Heart left ventricle (tissue), 13 donors: ENCODE results near the gene MRPL58.

Experiments used
- POLR2A ChIP-seq, 2 donors: fragments of 450-650 bp; IDR thresholded peaks; one replicate each; pipeline ENCODE4 v1.6.1; 2017; ENCODE audit warnings: antibody characterized with exemption in 2 of 2, mild to moderate bottlenecking in 2 of 2, moderate library complexity in 2 of 2
- TF ChIP-seq, protein P1 (sequence below), 12 donors: fragments of 200-600 bp; sonication (generic) in 4 of 12; IDR thresholded peaks; one replicate each; pipeline versions ENCODE4 v1.5.0 to v1.8.0; 2018 to 2022; ENCODE audit warnings: antibody characterized with exemption in 12 of 12, mild to moderate bottlenecking in 5 of 12
- donor health status: ischemic (EF 13 %, LVEDD 7.1; RV severe dilation, severe dysfunction).
- donor health status: DM: no; HTN: yes; CAD: no.
- donor health status: DM: no; HTN: no; CAD: no.
- donor health status: ischemic (EF 25% LVEDD 6.9; RV normal size, moderate dysfunction).
- donor health status: ischemic (EF 25% LVEDD 5.7; RV mildly dilated, moderate dysfunction).
- donor health status: ischemic (EF 35%, LVEDD 5.7; RV mildly dilated, moderate dysfunction).
- donor health status: nonischemic (EF 11% LVEDD 7.7; RV severe dilation, severe dysfunction).
- donor health status: DM: yes; HTN: yes; CAD: no.
- donor health status: PGD.
- donor health status: ischemic (EF 29% LVEDD 5.4; RV normal size, mild dysfunction).
- donor health status: nonischemic (EF 23%, LVEDD 6.1; RV moderate dilation, normal function).

DNA sequence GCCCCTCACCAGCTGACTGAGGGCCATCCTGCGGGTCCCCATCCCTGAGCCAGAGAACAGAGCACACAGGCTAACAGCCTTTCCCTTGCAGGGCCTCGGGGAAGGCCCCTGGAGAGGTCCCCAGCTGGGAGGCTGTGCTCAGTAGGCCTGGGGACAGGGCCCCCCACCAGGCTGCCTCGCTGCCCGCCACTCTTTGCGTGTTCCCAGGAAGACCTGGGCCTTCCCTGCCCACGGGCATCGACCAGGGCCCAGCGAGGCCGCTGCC is 40.7 kb upstream of the MRPL58 start:
- no peak for TF ChIP-seq POLR2A (IDR thresholded peaks at IDR 0.05)
- TF ChIP-seq, protein P1, sequence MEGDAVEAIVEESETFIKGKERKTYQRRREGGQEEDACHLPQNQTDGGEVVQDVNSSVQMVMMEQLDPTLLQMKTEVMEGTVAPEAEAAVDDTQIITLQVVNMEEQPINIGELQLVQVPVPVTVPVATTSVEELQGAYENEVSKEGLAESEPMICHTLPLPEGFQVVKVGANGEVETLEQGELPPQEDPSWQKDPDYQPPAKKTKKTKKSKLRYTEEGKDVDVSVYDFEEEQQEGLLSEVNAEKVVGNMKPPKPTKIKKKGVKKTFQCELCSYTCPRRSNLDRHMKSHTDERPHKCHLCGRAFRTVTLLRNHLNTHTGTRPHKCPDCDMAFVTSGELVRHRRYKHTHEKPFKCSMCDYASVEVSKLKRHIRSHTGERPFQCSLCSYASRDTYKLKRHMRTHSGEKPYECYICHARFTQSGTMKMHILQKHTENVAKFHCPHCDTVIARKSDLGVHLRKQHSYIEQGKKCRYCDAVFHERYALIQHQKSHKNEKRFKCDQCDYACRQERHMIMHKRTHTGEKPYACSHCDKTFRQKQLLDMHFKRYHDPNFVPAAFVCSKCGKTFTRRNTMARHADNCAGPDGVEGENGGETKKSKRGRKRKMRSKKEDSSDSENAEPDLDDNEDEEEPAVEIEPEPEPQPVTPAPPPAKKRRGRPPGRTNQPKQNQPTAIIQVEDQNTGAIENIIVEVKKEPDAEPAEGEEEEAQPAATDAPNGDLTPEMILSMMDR (IDR thresholded peaks at IDR 0.05): no peak
